GM18907 (cell line): ENCODE data around the gene EPHA1.
"Not testable (repeated sequence)": the region's sequence is repeated elsewhere in the genome, so short reads cannot be mapped to it uniquely, and the experiment has no call there.

ENCODE experiments used
- ATAC-seq: cut with Tn5 transposase; IDR thresholded peaks from one replicate; pipeline ENCODE4 v1.9.1; 2021; ENCODE audit warnings: mild to moderate bottlenecking, moderate library complexity; ENCODE audit not compliant: unreplicated experiment

Gene EPHA1

DNA sequence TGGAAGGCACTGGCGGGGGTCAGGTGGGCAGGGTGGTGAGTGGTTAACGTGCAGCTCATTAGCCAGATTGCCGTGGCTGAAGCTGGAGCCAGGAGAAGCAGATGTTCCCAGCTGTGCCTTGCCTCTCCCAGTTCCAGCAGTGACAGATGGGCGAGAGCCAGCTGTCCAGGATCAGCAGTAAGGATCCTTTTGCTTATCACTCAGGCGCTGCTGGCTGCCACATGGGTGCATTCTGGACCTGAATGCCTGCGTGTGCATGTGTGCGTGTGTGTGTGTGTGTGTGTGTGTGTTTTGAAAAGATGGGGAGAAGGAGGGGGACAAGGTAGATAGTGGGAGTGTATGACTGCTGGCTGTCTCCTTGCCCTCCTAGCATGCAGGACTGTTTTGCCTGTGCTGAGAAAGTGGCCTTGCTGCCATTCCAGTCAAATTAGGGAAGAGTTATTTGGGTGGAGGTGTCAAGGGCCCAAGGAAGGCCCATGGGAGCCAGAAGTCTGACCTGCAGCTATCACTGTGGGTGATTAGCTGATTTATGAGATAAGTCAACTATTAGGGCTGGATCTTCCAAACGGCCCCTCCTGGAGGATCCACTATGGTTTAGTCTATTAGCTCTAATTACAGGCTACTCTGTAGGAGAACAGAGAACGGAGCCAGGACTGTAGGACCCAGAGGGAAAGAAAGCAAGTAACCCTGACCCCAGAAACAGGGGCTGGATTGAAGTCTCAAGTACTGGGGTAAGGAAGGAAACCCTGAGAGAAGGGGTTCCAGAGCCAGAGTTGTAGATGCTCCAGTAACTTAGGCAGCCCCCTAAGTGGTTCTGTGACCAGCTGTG lies 3.3 kb downstream of the EPHA1 start:
- ATAC-seq, result no peak

DNA sequence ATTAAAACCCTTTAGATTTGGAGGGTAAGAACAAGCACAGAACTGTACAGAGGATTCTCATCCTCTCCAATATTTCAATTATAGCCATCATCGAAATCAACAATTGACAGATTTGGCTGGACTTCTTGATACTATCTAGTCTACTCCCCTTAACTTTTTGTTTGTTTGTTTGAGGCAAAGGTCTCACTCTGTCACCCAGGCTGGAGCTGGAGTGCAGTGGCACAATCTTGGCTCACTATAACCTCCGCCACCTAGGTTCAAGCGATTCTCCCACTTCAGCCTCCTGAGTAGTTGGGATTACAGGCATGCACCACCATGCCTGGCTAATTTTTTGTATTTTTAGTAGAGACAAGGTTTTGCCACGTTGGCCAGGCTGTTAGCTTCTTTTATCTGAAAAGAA lies 6.4 kb downstream of the EPHA1 start:
- ATAC-seq, result not testable (repeated sequence)

DNA sequence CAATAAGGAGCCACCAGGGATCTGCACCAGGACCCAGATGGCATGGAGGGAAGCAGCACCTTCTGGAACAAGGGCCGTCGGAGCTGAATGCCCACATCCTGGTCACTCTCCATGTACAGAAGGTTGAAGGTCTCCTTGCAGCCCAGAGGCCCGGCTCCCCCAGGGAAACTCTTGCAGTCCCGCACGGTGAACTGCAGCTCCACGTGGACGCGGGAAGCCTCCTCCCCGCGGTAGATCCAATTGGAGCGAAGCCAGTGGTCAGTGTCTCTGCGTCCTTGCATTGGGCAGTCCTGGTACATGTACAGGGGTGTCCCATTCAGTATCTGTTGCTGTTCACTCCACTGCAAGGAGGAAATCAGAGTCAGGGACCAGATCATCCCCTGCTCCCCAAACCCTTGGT lies 7.4 kb downstream of the EPHA1 start:
- no peak for ATAC-seq

DNA sequence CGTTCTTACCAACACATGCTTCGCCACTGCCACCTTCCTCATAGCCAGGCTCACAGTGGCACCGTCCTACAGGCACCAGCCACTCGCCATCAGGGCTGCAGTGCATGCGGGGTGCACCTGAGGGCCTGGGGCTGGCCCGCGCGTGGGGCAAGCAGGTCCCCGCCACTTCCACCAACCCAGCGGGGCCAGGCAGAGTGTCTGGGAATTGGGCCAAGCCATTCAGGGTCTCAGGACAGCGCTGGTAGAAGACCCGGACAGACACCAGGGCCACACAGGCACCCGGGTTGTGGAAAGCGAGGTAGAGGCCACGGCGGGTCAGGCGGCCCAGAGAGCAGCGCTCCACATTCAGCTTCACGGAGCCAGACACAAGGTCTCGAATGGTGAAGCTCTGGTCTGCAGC lies 9.0 kb downstream of the EPHA1 start:
- ATAC-seq, result no peak

DNA sequence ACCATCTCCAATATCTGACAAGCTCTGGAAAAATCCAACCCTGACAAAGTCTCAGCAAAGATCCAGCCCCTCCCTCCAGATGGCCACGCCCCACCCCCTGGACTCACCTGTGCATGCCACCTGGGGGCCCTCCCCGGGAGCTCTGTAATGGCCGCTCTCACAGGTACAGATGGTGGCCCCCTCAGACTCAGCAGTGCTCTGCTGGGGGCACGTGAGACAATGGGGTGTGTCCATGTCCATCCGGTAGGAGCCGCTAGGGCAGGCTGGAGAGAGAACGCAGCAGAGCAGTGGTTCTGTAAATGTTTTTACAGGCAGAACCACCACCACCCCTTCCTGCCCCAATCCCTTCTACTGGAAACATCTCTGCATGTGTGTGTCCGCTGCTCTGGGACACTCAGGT lies 9.5 kb downstream of the EPHA1 start:
- no peak for ATAC-seq

DNA sequence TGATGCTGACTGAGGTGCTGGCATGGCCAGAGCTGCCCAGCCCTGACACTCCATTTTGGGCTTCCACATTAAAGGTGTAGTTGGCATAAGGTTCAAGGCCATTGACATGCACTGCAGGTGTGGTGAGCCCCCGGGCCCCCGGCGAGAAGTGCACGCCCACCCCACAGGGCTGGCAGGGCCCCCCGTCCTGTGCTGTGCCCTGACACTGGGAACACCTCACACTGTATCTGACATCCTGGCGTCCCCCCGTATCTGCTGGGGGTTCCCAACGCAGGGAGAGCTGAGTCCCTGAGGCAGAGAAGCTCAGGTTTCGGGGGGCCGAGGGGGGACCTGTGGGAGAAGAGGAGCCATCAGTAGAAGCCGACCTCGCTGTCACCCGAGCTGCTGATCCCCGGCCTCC lies 10.0 kb downstream of the EPHA1 start:
- ATAC-seq, result no peak

DNA sequence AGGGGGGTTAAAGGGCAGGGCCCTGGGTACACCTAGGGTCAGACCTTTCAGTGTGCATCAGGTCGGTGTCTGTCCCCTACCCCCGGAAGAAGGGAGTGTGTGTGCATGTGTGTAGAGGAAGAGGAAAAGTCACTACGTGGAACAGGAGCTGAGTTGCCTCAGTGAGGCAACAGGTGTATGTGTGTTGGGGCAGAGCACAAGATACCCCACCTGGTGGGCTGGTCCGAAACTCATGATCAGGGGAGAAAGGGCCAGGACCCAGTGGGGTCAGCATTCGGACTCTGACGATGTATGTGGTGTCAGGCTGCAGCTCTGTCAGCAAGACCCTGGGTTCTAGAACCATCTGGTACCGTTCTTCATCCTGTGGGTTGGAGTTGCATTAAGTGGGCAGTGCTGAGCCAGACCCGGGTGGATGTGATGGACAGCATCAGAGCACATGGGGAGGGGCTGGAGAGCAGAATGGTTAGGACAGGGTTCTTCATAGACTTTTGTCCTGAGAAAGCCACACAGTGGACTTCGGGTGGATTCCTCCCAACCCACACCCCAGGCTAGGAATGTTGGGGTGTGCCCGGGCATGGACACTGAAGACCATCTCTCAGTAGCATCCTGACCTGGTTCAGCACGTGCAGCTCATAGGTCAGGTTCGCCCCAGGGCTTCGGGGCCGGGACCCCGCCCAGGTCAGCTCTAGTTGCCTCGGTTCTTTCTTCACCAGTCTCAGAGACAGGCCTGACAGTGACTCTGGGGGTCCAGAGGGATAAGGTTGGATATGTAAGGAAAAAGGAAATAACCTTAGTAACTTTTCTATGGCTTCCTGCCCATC lies 10.7 kb downstream of the EPHA1 start:
- ATAC-seq, result no peak

DNA sequence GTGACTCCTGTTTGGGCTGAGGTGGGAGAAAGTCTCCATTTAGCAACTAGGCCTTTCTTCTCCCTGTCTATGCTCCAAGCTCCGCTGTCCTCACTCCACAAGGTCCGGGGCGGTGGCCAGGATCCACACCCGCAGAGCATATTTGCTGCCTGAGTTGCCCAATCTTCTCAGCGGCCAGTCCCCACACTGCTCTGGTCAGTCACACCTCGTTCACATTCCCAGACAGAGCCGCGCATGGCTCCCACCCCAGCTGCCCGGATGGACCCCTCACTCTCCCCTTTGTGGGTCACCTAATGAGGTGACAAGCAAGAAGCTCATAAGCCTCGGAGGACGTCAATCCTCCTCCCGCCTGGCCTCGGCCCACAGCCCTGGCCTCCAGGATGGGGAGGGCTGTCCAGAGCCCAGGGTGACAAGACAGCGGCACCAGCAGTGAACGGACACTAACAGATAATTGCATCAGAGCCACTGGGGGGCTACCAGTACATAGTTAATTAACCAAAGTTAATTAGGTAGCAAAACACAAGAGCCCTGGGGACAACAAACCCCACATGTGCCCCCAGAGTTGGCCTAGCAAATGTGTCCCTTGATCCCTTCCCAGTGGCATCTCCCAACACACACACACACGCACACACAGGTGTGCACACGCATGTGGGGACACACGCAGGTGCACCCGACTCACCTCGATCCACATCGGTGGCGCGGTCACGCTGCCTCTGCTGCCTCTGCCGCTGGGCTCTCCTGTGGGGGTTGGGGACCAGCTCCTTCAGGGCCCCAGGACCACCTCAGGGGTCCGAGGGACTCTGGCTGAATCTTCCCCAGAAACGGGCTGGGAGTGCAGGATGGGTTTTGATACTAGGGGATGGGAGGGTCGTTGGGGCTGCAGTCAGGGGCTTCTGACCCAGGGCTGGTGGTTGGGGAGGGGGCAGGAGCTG lies 11.8 kb downstream of the EPHA1 start:
- no peak for ATAC-seq

DNA sequence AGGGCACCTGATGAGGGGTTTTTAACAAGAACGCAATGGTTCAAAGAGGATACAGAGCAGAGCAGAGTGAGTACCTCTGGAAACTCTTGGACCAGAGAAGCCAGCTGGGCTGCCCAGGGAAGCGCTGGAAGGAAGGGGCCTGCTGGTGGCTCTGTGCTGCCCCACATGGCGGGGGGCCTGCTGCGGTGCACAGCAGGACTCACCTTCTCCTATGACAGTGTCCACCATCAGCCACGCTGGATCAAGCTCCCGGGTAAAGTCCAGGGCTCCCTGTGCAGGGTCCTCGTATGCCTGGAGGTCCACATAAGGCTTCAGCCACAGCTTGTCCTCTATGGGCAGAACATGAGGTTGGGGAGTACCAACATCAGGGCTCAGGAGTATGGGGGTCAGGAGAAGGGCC lies 12.5 kb downstream of the EPHA1 start:
- no peak for ATAC-seq

DNA sequence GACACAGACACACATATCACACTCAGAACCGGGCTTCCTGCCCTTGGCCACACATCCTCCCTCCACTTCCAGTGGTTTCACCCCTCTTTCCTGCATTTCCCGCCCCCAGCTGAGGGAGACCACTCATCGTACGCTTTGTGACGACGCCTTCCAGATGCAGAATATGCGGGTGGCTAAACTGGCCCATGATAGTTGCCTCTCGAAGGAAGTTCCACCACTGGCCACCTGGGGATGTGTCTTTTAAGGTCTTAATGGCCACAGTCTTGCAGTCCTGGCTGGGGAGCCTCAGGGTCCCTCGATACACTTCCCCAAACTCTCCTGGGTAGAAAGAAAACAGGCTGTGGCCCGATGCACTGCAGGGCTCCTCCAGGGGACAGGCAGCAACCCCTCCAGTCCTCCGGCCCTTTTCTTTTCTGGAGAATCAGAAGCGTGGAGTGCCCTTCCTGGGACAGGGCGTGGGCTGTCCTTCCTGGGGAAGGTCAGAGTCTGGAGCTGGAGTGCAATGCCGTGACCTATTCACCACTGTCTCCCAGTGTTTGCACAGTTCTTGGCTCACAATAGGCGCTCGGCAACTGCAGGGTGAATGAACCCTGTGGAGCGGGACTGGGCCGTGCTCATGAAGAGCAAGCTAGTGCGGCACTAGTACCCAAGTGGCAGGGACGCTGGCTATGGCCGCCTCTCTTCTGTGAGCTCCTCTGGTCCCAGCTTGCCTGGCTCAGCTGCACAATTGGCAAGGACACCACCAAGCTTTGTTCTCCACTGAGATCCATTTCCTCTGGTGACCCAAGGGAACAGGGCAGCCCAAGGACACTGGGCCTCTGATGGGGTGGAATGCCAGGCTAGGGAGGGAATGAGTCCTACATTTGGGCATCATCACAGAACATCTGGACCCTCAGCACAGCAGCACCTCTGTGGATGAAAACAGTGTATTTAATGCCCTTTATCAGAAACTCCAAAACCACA lies 13.2 kb downstream of the EPHA1 start:
- no peak for ATAC-seq

DNA sequence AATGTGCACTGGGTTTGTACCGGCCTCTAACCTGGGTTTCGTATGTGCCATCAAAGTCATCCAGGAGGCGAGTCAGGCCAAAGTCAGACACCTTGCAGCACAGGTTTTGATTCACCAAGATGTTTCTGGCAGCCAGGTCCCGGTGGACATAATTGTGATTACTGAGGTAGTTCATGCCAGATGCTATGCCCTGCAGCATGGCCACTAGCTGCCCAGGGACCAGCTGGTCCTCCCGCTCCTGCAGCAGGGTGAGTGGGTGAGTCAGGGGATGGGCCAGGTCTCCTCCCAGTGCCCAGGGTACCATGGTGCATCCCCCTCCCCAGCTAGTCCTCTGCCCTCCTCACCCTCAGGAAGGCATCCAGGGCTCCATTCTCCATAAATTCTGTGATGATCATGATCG lies 13.9 kb downstream of the EPHA1 start:
- ATAC-seq, result no peak

DNA sequence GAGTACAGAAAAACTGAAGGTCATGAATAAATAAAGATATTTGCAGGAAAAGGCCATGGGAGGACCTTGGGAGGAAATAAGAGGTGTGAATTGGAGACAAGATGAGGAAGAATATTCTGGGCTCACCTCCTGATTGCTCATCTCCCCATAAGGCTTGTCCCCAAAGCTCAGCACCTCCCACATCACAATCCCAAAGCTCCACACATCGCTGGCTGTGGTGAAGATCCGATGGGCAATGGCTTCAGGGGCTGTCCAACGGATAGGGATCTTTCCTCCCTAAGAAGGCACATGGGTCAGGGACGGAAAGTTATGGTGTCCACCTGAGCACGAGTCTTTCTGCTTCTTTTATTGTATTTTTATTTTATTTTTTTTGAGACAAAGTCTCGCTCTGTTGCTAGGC lies 14.6 kb downstream of the EPHA1 start:
- ATAC-seq, result no peak

DNA sequence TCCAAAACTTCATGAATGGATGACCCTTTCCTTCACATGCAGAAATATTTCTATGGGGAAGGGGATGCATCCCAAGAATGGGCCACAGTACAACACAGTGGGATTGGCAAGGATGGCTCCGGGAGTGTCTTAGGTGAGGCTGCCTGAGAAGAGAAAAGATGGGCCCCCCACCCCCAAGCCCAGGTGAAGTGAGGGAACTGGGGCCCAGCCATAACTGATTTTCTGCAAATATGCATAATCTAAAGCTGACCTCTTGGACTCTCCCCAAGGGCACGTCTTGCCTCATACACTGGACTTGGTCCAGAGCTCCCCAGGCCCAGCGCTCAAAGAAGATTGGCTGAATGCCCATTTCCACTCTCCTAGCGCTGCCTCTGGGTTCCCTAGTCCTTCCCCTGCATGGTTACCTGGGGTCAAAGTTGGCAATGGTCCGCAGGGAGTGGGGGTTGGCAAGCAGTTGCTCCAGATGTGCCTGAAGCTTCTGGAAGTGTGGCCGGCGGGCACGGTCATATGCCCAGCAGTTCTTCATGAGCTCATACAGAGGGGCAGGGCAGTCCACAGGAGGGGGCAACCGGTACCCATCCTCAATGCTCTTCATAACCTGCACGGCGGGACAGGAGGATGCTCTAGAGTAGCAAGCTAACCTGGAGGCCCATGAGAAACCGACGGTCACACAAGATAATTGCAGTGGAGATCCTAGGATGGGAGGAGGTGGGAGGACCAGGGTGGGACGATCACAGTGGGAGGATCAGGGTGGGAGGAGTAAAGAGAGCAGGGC lies 15.2 kb downstream of the EPHA1 start:
- no peak for ATAC-seq

DNA sequence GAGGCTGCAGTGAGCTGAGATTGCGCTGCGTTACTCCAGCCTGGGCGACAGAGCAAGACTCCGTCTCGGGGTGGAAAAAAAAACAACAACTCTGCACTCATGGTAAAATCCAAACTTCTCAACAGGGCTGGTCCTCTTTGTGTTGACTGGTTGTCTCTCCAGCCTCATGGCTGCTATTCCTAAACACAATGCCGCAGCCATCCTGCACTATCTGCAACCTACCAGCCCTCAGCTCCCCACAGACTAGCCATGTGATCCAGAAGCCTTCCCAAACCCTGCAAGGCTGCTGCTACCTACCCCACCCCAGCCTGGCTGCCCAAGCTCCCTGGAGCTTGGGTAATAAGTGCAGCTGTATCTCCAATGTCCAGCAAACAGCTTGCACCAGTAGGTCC lies 15.8 kb downstream of the EPHA1 start:
- ATAC-seq, result no peak

DNA sequence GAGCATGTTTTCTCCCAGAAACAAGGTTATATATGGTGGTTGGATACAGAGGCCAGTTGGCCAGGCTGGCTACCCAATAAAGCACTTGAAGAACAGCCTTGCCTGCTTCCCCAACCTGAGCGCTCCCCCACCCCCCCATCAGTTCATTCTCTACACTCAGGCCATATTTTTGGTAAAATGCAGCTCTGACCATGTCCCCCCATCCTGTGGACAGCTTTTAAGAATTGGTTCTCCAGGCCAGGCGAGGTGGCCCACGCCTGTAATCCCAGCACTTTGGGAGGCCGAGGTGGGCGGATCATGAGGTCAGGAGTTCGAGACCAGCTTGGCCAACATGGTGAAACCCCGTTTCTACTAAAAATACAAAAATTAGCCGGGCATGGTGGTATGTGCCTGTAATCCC lies 16.2 kb downstream of the EPHA1 start:
- not testable (repeated sequence) for ATAC-seq

DNA sequence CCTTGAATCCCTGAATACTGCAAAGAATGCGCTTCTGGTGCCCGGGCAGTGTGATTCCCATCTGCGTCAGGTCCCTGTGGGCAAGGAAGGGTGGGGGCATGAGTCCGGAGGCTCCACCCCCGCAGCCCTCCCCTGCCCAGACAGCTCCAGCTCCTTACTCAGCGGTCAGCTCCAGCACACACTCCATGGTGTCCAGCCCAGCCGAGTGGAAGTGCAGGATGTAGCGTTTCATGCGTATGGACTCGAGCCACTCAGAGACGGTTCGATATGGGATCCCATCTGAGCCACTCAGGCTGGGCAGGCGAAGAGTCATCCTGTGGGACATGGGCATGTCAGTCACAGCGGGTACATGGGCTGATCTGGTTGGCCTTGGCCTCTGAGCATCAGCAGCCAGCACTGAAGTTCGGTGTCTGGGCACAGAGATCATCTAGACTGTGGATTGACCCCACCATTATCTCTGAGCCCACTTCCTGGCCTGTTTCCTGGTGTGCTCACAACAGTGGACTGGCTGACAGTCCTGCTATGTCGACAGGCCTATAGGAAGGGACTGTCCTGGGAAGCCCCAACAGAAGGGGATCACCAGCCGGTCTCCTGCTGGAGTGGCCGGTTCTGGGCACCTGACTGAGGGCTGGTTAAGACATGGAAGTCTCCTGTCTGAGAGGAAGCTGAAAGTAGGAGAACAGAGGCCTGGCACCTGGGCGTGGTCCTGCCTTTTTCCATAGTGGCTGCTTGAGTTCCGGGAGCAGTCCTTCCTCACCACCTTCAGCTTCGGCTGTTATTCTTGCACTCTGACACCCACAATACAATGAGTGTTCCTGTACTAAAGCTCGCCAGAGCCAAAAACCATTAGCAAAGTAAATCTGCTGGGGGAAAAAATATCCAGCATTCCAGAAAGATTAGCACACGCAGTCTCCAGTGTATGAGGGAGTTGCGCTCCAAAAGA lies 16.9 kb downstream of the EPHA1 start:
- ATAC-seq, result no peak

DNA sequence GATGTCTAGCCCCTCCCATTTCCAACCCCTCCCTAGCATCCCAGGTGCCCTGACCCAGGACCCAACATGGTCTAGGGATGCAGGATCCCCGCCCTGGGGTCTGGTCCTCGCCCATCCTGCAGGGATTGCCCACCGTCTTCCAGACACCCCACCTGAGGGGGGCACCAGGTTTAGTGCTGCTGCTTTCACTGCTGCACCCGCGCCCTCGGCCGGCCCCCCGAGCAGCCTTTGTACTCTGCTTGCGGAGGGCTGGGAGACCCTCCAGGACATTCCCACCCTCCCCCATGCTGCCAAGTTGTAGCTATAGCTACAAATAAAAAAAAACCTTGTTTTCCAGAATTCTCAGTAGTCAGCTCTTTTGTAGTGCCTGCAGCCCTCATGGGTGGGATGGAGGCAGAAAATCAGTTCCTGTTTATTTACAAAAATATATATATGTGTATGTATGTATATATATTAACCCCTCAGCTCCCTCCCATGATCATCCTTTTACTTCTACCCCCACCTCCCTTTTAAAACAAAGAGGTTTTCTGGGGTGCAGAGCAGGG lies 17.8 kb downstream of the EPHA1 start:
- no peak for ATAC-seq
